GM18951 (cell line): ENCODE data around the gene CNDP2.

Source experiments
- POLR2A ChIP-seq: IDR thresholded peaks from 4 replicates; pipeline ENCODE4 v1.6.1; 2011; ENCODE audit warnings: mild to moderate bottlenecking; ENCODE audit not compliant: insufficient read length, insufficient read depth; ENCODE audit errors: extremely low read depth
- in situ Hi-C: fragments of 300-500 bp; cut with MboI; formaldehyde crosslinking; loops from one replicate; pipeline ENCODE4 v1.12.0; 2022; ENCODE audit warnings: low sequenced_read_pairs, mixed read lengths, inconsistent platforms; ENCODE audit not compliant: unreplicated experiment

The CNDP2 gene

DNA sequence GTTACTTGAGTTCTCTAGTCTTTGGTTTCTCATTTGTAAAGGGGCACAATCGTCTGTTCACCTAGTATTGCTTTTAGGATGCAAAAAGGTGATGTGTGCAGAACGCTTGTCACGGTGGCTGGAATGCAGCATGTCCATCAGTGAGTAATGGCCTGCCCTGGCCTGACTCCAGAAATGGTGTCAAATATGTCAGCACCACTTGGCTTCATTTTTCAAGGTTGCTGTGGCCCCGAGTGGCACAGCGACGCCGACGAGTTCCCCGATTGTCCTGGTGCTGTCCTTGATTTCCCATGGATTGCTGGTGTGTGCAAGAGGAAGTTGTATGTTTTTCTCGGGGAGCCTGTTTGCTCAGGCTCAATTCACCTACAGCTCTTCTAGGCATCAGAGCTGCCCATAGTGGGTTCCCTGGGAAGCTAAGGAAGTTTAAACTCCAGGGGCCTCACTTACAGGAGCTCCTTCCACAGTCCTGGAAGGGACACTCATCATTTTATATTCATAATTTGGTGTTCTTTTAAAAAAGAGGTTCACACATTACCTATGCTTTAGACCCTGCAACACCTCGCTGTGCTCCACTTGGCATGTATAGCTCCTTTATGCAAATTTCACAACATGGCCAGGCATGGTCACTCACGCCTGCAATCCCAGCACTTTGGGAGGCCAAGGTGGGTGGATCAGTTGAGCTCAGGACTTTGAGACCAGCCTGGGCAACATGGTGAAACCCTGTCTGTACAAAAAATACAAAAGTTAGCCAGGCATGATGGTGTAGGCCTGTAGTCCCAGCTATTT is 75.9 kb downstream of the CNDP2 start:
- in situ Hi-C loops = loop anchor here (25.0 kb wide), 1 partner anchor 210 kb away; no protein-coding TSS in a partner anchor
- TF ChIP-seq POLR2A = no peak

DNA sequence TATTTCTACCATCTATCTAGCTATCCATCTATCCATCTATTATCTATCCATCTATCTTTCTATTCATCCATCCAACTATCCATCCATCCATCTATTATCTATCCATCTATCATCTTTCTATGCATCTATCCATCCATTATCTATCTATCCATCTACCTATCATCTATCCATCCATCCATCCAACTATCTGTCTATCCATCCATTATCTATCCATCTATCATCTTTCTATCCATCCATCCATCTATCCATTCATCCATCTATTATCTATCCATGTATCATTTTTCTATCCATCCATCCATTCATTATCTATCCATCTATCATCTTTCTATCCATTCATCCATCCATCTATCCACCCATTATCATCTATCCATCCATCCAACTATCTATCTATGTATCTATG is 76.9 kb downstream of the CNDP2 start:
- TF ChIP-seq POLR2A = no peak
- in situ Hi-C loops = loop anchor here (25.0 kb wide), 1 partner anchor 211 kb away; no protein-coding TSS in a partner anchor
